H9 (cell line): ENCODE data around the gene NEB. TPM values are rescaled to one million over a fixed set of nuclear protein-coding genes. Genes with fewer than 3 reads are reported as not detected.

Source experiments
- DNase-seq: peaks from one replicate; pipeline ENCODE4 v3.0.0-alpha.2; 2017
- H2AFZ ChIP-seq: one replicate; pipeline ENCODE4 v1.6.1; 2013; ENCODE audit warnings: mild to moderate bottlenecking, low read length, control low read depth, moderate library complexity
- H2AK5ac ChIP-seq: 2 replicates; pipeline ENCODE4 v1.6.1; 2013; ENCODE audit warnings: low read length, control low read depth, mixed read lengths; ENCODE audit not compliant: insufficient read length
- H2BK120ac ChIP-seq: one replicate; pipeline ENCODE4 v1.6.1; 2013; ENCODE audit warnings: low read depth, mild to moderate bottlenecking, low read length, control low read depth, inconsistent platforms; ENCODE audit not compliant: poor library complexity, severe bottlenecking
- H2BK12ac ChIP-seq: 2 replicates; pipeline ENCODE4 v1.6.1; 2013; ENCODE audit warnings: low read length, control low read depth, mixed read lengths, low read depth; ENCODE audit not compliant: insufficient read length
- H2BK15ac ChIP-seq: 2 replicates; pipeline ENCODE4 v1.6.1; 2013; ENCODE audit warnings: low read depth, low read length, control low read depth
- H2BK20ac ChIP-seq: one replicate; pipeline ENCODE4 v1.6.1; 2013; ENCODE audit warnings: low read depth, mild to moderate bottlenecking, low read length, control low read depth, inconsistent platforms; ENCODE audit not compliant: poor library complexity, severe bottlenecking
- H2BK5ac ChIP-seq: 2 replicates; pipeline ENCODE4 v1.6.1; 2013; ENCODE audit warnings: low read length, control low read depth, mixed read lengths; ENCODE audit not compliant: insufficient read length
- H3K14ac ChIP-seq: 2 replicates; pipeline ENCODE4 v1.6.1; 2013; ENCODE audit warnings: low read length, control low read depth; ENCODE audit not compliant: insufficient read depth
- H3K18ac ChIP-seq: 2 replicates; pipeline ENCODE4 v1.6.1; 2013; ENCODE audit warnings: low read depth, mild to moderate bottlenecking, mixed read lengths, low read length, control low read depth; ENCODE audit not compliant: insufficient read length
- H3K23ac ChIP-seq: 2 replicates; pipeline ENCODE4 v1.6.1; 2013; ENCODE audit warnings: low read length, control low read depth, mixed read lengths, low read depth; ENCODE audit not compliant: insufficient read length
- H3K23me2 ChIP-seq: 2 replicates; pipeline ENCODE4 v1.6.1; 2013; ENCODE audit warnings: low read depth, mild to moderate bottlenecking, mixed read lengths, low read length, control low read depth; ENCODE audit not compliant: insufficient read length, poor library complexity, severe bottlenecking
- H3K27ac ChIP-seq: 2 replicates; pipeline ENCODE4 v1.5.1; 2013; ENCODE audit warnings: low read length, control low read depth, mixed read lengths, low read depth; ENCODE audit not compliant: insufficient read length
- H3K27me3 ChIP-seq: 2 replicates; pipeline ENCODE4 v1.6.1; 2013; ENCODE audit warnings: low read length, control low read depth, inconsistent platforms; ENCODE audit not compliant: insufficient read depth
- H3K4ac ChIP-seq: 2 replicates; pipeline ENCODE4 v1.6.1; 2013; ENCODE audit warnings: low read depth, mild to moderate bottlenecking, control low read depth, inconsistent platforms, low read length, moderate library complexity
- H3K4me1 ChIP-seq: 2 replicates; pipeline ENCODE4 v1.6.1; 2013; ENCODE audit warnings: low read length, control low read depth, inconsistent platforms; ENCODE audit not compliant: insufficient read depth
- H3K4me2 ChIP-seq: 2 replicates; pipeline ENCODE4 v1.6.1; 2013; ENCODE audit warnings: low read length, control low read depth, mixed read lengths; ENCODE audit not compliant: insufficient read length, insufficient read depth
- H3K56ac ChIP-seq: 2 replicates; pipeline ENCODE4 v1.6.1; 2013; ENCODE audit warnings: low read depth, mild to moderate bottlenecking, mixed read lengths, low read length, control low read depth; ENCODE audit not compliant: insufficient read length
- H3K79me1 ChIP-seq: 2 replicates; pipeline ENCODE4 v1.6.1; 2013; ENCODE audit warnings: low read depth, mild to moderate bottlenecking, moderate library complexity, low read length, control low read depth, inconsistent platforms; ENCODE audit not compliant: insufficient read depth, poor library complexity, severe bottlenecking
- H3K79me2 ChIP-seq: 2 replicates; pipeline ENCODE4 v1.6.1; 2013; ENCODE audit warnings: low read length, control low read depth, inconsistent platforms; ENCODE audit not compliant: insufficient read depth
- H3K9ac ChIP-seq: 2 replicates; pipeline ENCODE4 v1.6.1; 2013; ENCODE audit warnings: low read length, control low read depth, mixed read lengths; ENCODE audit not compliant: insufficient read length; ENCODE audit errors: extremely low read depth
- H3K9me3 ChIP-seq: one replicate; pipeline ENCODE4 v1.6.1; 2013; ENCODE audit warnings: low read depth, low read length, inconsistent platforms; ENCODE audit not compliant: control insufficient read depth
- H3T11ph ChIP-seq: one replicate; pipeline ENCODE4 v1.6.1; 2013; ENCODE audit warnings: mild to moderate bottlenecking, low read length, control low read depth, inconsistent platforms
- H4K20me1 ChIP-seq: one replicate; pipeline ENCODE4 v1.6.1; 2013; ENCODE audit not compliant: control insufficient read depth, insufficient read length, insufficient read depth
- H4K5ac ChIP-seq: 2 replicates; pipeline ENCODE4 v1.6.1; 2013; ENCODE audit warnings: low read depth, mild to moderate bottlenecking, mixed read lengths, low read length, control low read depth; ENCODE audit not compliant: insufficient read length
- H4K8ac ChIP-seq: replicated peaks from 2 replicates; pipeline ENCODE4 v1.6.1; 2013; ENCODE audit warnings: low read length, control low read depth, mixed read lengths, low read depth; ENCODE audit not compliant: insufficient read length
- H4K91ac ChIP-seq: 2 replicates; pipeline ENCODE4 v1.6.1; 2013; ENCODE audit warnings: low read depth, mild to moderate bottlenecking, moderate library complexity, mixed read lengths, low read length, control low read depth; ENCODE audit not compliant: insufficient read length
- H3K27ac Mint-ChIP-seq, 3 experiments: 2 replicates in 2 of 3; 3 replicates in 1 of 3; pipeline ENCODE4 v1.8.0; 2020 to 2021; ENCODE audit warnings: mixed read lengths in 3 of 3, mild to moderate bottlenecking in 1 of 3, moderate library complexity in 1 of 3
- H3K27me3 Mint-ChIP-seq: 2 replicates; pipeline ENCODE4 v1.8.0; 2021; ENCODE audit warnings: low read depth, mild to moderate bottlenecking, moderate library complexity, mixed read lengths
- H3K36me3 Mint-ChIP-seq, 3 experiments: 2 replicates in 2 of 3; 3 replicates in 1 of 3; pipeline ENCODE4 v1.8.0; 2020 to 2021; ENCODE audit warnings: low read depth in 3 of 3, mixed read lengths in 3 of 3; ENCODE audit not compliant: insufficient read depth in 1 of 3
- H3K4me1 Mint-ChIP-seq, 2 experiments: 2 replicates each; pipeline ENCODE4 v1.8.0; 2020; ENCODE audit warnings: mixed read lengths in 2 of 2
- H3K4me3 Mint-ChIP-seq, 2 experiments: 2 replicates in 1 of 2; 3 replicates in 1 of 2; pipeline ENCODE4 v1.8.0; 2020 to 2021; ENCODE audit warnings: mild to moderate bottlenecking in 2 of 2, mixed read lengths in 2 of 2, moderate library complexity in 1 of 2
- H3K9me3 Mint-ChIP-seq, 2 experiments: 2 replicates in 1 of 2; 3 replicates in 1 of 2; pipeline ENCODE4 v1.8.0; 2020; ENCODE audit warnings: mild to moderate bottlenecking in 2 of 2, mixed read lengths in 2 of 2, moderate library complexity in 1 of 2
- CTCF ChIP-seq: fragments of 200-600 bp; sonication (generic); conservative IDR thresholded peaks from 3 replicates; pipeline ENCODE4 v1.8.0; 2021; ENCODE audit warnings: antibody characterized with exemption, mild to moderate bottlenecking
- WGBS: extraction: QIAGEN DNeasy Blood & Tissue Kit; methylation state at CpG from one replicate; pipeline ENCODE4 v1.1.7; 2013; ENCODE audit warnings: missing lambda C conversion rate, low lambda C conversion rate, mixed read lengths; ENCODE audit not compliant: insufficient read length; ENCODE audit errors: extremely low coverage; 5-methylcytosine and 5-hydroxymethylcytosine counted together
- total RNA-seq: library from RNA; stranded (reverse); gene quantifications from 2 replicates; pipeline ENCODE4 v1.2.1, GENCODE V29; 2021

Gene NEB
- total RNA-seq, 1 experiment from 2014 or later: 0.98 TPM

- no peak overlapping the region for H4K5ac ChIP-seq
- WGBS: no CpG with 5 or more reads among the region's 8 CpGs
- H4K20me1 ChIP-seq: no peaks in the 10 kb centered on the region
- H2BK120ac ChIP-seq: no peak overlapping the region
- H3K79me1 ChIP-seq: no peaks in the 10 kb centered on the region
- no peak overlapping the region for H3T11ph ChIP-seq
- no peak overlapping the region for H4K8ac ChIP-seq
- H3K27ac Mint-ChIP-seq: no peak overlapping the region
- H3K4me2 ChIP-seq: no peak overlapping the region
- no peaks in the 10 kb centered on the region for H3K79me2 ChIP-seq
- no peaks in the 10 kb centered on the region for H3K36me3 Mint-ChIP-seq
- no peak overlapping the region for H2BK20ac ChIP-seq
- no peak for TF ChIP-seq CTCF
- no peak overlapping the region for H2BK5ac ChIP-seq
- no peaks in the 10 kb centered on the region for H3K9me3 Mint-ChIP-seq
- no peak for DNase-seq
- H3K4ac ChIP-seq: no peak overlapping the region
- H2BK12ac ChIP-seq: no peak overlapping the region
- no peaks in the 10 kb centered on the region for H3K27me3 ChIP-seq
- H3K4me1 Mint-ChIP-seq: peaks cover 0 to 6% of the 10 kb centered on the region in 2 experiments; a peak in 3 of 4 replicates
- no peaks in the 10 kb centered on the region for H3K9me3 ChIP-seq
- no peak overlapping the region for H3K4me3 Mint-ChIP-seq
- no peak overlapping the region for H3K27ac ChIP-seq
- no peak overlapping the region for H2AFZ ChIP-seq
- H3K9ac ChIP-seq: no peak overlapping the region
- no peak overlapping the region for H4K91ac ChIP-seq
- H2AK5ac ChIP-seq: no peak overlapping the region
- H3K27me3 Mint-ChIP-seq: no peaks in the 10 kb centered on the region
- H3K56ac ChIP-seq: no peak overlapping the region
- no peak overlapping the region for H3K23ac ChIP-seq
- no peak overlapping the region for H2BK15ac ChIP-seq
- H3K4me1 ChIP-seq: no peaks in the 10 kb centered on the region
- H3K18ac ChIP-seq: no peak overlapping the region
- H3K14ac ChIP-seq: peak overlapping the region; percentile 75; the same call in 1 of the 2 replicates
- H3K23me2 ChIP-seq: no peaks in the 10 kb centered on the region
Measured at GRCh38 chr2:151655663-151656398, 78.4 kb downstream of the NEB start.
